GM21723 (cell line): ENCODE data around the gene RNF220.
"Not testable (repeated sequence)": the region's sequence is repeated elsewhere in the genome, so short reads cannot be mapped to it uniquely, and the experiment has no call there.

ENCODE experiments used
- ATAC-seq: cut with Tn5 transposase; IDR thresholded peaks from one replicate; pipeline ENCODE4 v1.9.1; 2021; ENCODE audit warnings: mild to moderate bottlenecking, moderate library complexity; ENCODE audit not compliant: unreplicated experiment

RNF220 gene

GRCh38 chr1:44544960-44545359 is 139.9 kb downstream of the RNF220 start:
- no peak for ATAC-seq

DNA sequence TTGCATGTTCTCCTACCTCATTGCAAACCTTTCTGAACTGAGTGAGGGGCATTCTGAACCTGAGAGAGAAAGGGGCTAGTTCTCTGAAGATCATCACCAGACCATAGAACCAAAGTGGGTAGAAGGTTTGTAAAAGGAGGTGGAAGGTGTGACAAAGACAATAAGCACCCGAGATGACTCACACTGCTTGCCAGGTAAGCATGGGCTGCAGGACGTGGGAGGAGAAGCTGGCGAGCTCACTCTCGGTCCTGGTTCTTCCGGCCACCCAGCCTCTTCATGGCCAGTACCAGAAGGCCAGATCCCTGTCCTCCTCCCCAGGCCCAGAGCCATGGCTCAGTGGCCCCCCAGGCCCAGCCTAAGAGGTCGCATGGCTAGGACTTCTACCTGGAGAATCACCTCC is 140.9 kb downstream of the RNF220 start:
- no peak for ATAC-seq

- ATAC-seq, result no peak
Observed at GRCh38 chr1:44546403-44547053, 141.5 kb downstream of the RNF220 start.

GRCh38 chr1:44547361-44547760 is 142.3 kb downstream of the RNF220 start:
- no peak for ATAC-seq

GRCh38 chr1:44547837-44548236 is 142.8 kb downstream of the RNF220 start:
- no peak for ATAC-seq

DNA sequence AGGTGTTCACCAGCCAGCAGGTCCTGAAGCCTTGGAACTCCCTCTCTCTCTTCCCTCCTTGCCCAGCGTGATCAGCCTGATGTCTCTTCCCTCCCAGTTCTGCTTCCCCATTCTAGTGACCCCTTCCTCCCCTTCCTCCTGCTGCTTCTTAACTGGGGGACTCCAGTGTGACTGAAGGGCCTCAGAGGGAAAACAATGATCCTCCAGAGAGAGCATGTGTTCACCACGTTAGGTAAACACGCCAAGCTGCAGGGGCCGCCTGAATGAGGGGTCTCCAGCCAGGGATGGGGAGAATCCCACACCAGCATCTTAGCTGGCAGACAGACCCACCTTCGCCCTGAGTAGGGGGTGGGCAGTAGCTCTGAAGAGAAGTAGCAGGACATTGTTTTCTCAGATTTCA is 144.5 kb downstream of the RNF220 start:
- ATAC-seq, result no peak

DNA sequence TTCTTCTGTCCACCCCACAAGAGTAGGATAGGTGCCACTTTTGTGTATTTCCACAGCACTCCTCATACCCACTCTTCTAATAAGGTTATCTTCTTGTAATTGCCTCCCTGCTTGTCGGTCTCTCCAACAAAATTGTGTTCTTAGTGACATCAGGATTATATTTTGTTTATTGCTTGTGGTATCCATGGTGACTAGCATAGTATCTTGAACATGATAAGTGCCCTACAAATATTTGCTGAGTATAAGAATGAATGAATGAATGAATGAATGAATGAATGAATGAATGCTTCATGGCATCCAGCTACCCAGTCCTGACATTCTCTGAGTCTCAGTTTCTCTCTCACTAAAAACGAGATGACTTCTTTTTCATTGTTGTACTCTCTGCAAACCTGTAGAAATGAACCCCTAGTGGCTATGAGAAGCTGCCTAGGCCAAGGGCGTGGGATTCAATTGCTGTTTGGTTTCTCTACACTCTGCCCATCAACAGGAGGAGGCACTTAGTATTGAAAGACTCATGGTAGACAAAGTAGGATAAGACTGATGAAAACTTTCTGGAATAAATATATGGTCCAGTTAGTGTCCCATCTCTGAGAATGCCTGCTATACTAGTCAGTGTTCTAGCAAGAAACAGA is 148.2 kb downstream of the RNF220 start:
- no peak for ATAC-seq

GRCh38 chr1:44553771-44554170 is 148.7 kb downstream of the RNF220 start:
- ATAC-seq, result no peak

GRCh38 chr1:44554706-44555105 is 149.7 kb downstream of the RNF220 start:
- ATAC-seq, result no peak

DNA sequence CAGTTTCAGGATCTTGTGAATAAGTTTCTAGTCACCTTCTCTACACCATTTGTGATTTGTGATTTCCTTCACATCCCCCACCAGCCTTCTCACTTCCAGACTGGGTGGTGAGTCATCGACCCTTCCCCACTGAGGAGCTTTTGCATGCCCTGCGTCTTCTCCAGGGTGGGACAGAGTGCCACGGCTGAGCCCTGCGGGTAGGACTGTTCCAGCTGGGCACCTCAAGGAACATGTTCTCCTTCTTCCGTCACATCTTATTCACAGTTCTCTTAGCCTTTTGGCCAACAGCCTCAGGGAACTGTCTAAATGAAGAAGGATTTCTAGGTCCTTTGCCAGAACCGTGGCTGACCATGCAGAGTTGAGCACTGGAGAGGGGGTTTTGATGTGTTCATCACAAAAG is 152.7 kb downstream of the RNF220 start:
- no peak for ATAC-seq

DNA sequence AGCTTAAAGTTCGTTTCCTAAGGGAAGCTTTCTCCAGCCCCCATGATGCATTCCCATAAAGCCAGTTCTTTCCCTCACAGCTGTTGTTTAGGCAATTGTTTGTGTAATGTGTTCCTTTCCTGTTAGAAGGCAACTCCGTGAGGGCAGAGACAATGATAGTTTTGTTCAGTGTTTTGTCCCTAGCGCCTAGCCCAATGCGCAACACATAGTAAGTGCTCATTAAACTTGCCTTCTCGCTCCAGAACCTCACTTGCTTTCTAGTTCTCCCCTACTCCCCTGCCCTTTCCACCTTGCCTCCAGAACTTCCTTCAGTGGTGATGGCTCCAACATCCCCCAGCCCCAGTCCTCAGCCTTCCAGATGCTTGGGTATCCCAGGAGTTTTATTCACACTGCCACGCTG is 153.8 kb downstream of the RNF220 start:
- no peak for ATAC-seq

DNA sequence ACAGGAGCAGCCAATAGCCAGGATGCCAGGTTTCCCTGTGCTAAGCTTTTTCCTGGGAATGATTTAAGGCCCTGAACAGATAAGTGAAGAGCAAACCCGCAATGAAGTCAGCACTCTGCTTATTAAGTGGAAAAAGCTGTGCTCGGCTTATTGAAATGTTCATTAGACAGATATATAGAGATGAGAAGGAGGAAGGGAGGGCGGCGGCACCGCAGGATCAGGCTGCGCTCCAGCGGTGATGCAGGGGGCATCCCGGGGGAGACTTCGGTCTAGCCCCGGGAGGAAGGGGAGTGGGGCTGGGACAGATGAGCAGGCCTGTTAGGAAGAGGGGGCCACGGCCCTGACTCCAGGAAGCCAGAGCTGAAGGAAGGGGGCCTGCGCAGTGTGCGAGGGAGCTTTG is 154.3 kb downstream of the RNF220 start:
- no peak for ATAC-seq

DNA sequence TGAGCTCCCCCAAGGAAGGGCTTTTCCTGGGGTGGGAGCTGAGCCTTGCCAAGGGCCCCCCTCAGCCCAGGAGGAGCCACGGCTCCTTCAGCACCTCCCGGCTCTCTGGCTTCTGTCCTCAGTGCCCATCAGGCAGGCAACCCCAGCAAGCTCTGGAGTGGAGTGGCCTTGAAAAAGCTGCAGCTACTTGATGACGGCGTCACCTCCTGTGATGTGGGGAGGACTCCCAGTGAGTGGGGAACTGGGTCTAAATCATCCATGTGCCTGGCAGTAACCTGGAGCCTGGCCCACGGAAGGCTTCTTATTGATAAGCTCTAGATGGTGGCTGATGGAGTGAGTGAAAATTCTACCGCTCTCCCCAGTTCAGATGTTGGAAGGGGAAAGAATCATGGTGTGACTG is 154.9 kb downstream of the RNF220 start:
- no peak for ATAC-seq

GRCh38 chr1:44560696-44561095 is 155.6 kb downstream of the RNF220 start:
- ATAC-seq, result not testable (repeated sequence)

DNA sequence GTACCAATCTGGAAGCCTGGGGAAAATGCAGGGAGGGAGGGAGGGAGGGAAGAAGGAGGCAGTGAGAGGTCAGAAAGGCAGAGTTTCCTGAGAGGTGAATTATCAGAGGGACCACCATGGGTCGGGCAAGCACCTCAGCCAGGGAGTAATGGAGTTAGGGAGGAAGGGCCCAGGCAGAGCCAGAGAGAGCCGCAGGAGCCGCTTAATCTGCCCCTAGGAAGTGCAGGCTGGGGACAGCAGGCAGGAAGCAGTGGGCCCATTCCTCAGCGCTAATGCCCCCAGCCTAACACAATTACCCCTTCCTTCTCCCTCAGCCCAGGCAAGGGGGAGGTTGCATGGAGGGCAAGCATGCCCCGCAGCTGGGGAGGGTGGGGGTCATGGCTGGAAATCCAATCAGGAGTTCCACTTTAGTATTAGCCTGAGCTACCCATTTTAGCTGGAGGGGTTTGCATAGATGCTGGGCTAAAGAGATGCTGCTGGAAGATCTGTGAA is 160.2 kb downstream of the RNF220 start:
- ATAC-seq, result no peak

DNA sequence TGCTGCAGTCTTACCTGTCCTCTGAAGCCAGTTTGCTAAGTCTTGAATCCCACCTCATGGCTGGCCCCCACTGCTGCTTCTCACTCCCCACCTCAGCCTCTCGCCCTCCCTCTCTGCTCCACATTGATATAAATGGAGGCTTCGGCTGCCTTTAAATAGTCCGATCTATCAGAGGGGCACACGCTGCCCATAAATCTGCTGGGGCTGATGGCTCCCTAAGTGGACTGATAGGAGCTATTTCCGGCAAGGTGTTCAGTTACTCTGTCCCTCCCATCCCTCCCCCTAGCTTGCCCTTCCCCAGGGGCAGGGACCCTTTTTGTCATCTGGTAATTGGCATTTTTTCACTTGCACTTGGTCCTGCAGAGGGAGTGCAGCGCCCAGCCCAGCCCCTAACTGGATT is 160.8 kb downstream of the RNF220 start:
- no peak for ATAC-seq

GRCh38 chr1:44566281-44567046 is 161.4 kb downstream of the RNF220 start:
- no peak for ATAC-seq

DNA sequence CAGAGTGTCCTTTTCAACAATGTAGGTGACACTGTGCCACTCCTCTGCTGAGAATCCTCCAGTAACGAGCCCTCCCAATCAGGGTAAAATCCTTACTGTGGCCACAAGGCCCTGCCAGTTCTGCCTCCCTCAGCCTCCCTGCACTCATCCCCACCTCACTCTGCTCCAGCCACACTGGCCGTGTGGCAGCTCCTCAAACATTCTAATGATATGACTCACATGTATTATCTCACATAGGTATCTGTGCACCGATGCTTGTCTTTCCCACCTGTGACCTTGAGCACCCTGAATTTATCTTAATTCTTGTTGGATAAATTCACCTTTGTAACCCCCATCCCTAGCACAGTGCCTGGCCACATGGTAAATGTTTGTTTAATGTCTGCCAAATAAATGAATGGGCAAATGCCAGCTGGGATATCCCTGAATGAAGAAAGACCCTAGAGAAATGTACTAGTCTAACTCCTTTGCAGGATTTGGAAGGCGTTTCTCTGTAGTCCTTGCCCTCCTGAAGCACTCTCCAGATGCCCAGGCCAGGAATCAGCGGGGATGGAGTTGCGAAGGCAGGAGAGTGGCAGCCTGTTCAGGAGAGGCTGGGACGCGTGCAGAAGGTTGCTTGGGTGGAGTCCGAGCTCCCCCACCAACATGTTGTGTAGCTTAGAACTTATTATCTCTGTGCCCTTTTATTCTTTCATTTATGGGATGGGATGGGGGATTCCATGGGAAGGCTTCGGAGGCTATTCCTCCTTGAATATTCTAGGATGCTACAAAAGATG is 163.3 kb downstream of the RNF220 start:
- ATAC-seq, result no peak

- ATAC-seq, result no peak
Observed at GRCh38 chr1:44569491-44569890, 164.4 kb downstream of the RNF220 start.

DNA sequence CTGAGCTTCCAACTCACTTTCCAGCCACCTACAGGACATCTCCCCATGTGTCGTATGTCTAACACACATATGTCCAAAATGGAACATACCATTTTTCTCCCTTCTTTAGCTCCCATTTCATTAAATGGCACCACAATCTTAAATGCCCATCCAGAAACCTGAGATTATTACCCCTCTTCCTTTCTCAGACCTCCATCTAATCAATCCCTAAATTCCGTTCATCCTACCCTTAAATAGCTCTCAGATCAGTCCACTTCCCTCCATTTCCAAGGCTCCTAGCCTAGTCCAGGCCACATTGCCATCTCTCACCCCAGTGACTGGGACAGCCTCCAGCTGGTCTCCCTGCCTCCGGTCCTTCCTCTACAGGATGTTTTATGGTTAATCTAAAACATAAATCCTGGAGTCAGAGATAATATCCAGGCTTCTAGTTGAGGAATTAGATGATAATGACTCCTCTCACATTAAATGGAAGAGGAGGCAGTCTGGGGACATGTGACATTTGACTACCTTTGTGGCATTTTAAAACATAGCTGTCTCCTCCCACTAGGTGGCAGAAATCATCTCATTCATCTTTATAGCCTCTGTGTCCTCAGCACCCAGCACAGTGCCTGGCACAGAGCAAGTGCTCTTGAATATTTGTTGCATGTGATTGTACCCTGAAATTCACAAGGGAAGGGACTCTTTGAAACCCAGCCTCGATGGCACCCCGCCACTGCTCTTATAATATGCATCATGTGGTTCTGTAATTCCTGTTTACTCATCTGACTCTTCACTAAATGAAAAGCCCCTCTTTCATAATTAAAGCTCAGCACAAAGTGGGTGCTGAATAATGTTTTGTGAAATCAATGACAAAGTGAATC is 166.9 kb downstream of the RNF220 start:
- no peak for ATAC-seq

DNA sequence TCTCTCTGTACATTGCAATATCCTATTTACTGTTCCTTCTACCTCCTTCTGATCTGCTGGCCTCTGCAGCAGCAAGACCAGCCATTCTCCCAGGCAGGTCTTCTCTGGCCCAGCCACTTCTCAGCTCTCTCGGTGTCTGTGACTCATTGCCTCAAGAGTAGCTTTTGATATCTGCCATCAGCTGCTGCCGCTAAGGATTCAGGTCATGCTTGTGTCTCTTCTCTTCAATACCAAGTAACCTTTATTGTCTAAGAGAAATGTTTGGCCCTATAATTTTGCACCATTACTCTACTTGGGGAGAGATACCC is 167.5 kb downstream of the RNF220 start:
- ATAC-seq, result no peak
